Upper lobe of left lung (tissue), 6 donors: Measurements from ENCODE around the gene OBSCN. TPM values are rescaled to one million over a fixed set of nuclear protein-coding genes. Genes with fewer than 3 reads are reported as not detected.

Experiments
- ATAC-seq, 2 donors: fragments of 200-7000 bp; cut with Tn5 transposase; one replicate each; pipeline ENCODE4 v1.9.1; 2022; ENCODE audit warnings: mild to moderate bottlenecking in 2 of 2, moderate library complexity in 2 of 2; ENCODE audit not compliant: low FRiP score in 2 of 2
- DNase-seq, 2 donors: peaks; one replicate each; pipeline ENCODE4 v3.0.0-alpha.2; 2019 to 2020
- H3K27ac ChIP-seq, 4 donors: fragments of 200-600 bp; sonication (generic); one replicate each; pipeline ENCODE4 v1.5.1; 2016 to 2019
- H3K27me3 ChIP-seq, 4 donors: fragments of 200-600 bp; sonication (generic); one replicate each; pipeline ENCODE4 v1.5.1; 2017 to 2019
- H3K36me3 ChIP-seq, 4 donors: fragments of 200-600 bp; sonication (generic); one replicate each; pipeline ENCODE4 v1.5.1; 2016 to 2019
- H3K4me1 ChIP-seq, 4 donors: fragments of 200-600 bp; sonication (generic); one replicate each; pipeline ENCODE4 v1.5.1; 2018 to 2019
- H3K4me3 ChIP-seq, 4 donors: fragments of 200-600 bp; sonication (generic); one replicate each; pipeline ENCODE4 v1.5.1; 2017 to 2019; ENCODE audit warnings: mild to moderate bottlenecking in 2 of 4, moderate library complexity in 1 of 4
- H3K9me3 ChIP-seq, 4 donors: fragments of 200-600 bp; sonication (generic); one replicate each; pipeline ENCODE4 v1.5.1; 2018 to 2019
- EP300 ChIP-seq, 4 donors: sonication (generic); formaldehyde crosslinking; IDR thresholded peaks; one replicate each; pipeline ENCODE4 v1.5.1; 2017; ENCODE audit warnings: antibody characterized with exemption in 4 of 4, control low read depth in 2 of 4
- POLR2A ChIP-seq, 4 donors: fragments of 450-650 bp; IDR thresholded peaks; one replicate each; pipeline ENCODE4 v1.5.1; 2016 to 2017; ENCODE audit warnings: antibody characterized with exemption in 4 of 4, mild to moderate bottlenecking in 2 of 4
- POLR2AphosphoS5 ChIP-seq, 2 donors: sonication (generic); formaldehyde crosslinking; IDR thresholded peaks; one replicate each; pipeline ENCODE4 v1.5.1; 2017; ENCODE audit warnings: antibody characterized with exemption in 2 of 2
- WGBS, 2 donors: methylation state at CpG; one replicate each; pipeline ENCODE4 v1.1.5; 2017 to 2018; 5-methylcytosine and 5-hydroxymethylcytosine counted together
- total RNA-seq, 6 donors: library from RNA; depleted of rRNA in 4 of 6; stranded (reverse); fragments of >200 nt in 4 of 6; gene quantifications; one replicate each; pipeline versions ENCODE4 v1.1.0 to v1.2.1, GENCODE V29; 2016 to 2021
- TF ChIP-seq, protein P1 (sequence below), 6 experiments: fragments of 450-650 bp in 4 of 6; fragments of 200-600 bp in 2 of 6; sonication (generic) in 2 of 6; IDR thresholded peaks; one replicate each; pipeline ENCODE4 v1.5.1; 2016 to 2019; ENCODE audit warnings: antibody characterized with exemption in 6 of 6
- donor health status: DM: no; HTN: no; CAD: no; lungs with moderate emphysema.
- donor health status: DM: no; HTN: yes; CAD: no; lungs with severe emphysema.

Gene OBSCN
- total RNA-seq, 6 donors from 2014 or later, result 15.7 to 160 (median 47.0) TPM

DNA sequence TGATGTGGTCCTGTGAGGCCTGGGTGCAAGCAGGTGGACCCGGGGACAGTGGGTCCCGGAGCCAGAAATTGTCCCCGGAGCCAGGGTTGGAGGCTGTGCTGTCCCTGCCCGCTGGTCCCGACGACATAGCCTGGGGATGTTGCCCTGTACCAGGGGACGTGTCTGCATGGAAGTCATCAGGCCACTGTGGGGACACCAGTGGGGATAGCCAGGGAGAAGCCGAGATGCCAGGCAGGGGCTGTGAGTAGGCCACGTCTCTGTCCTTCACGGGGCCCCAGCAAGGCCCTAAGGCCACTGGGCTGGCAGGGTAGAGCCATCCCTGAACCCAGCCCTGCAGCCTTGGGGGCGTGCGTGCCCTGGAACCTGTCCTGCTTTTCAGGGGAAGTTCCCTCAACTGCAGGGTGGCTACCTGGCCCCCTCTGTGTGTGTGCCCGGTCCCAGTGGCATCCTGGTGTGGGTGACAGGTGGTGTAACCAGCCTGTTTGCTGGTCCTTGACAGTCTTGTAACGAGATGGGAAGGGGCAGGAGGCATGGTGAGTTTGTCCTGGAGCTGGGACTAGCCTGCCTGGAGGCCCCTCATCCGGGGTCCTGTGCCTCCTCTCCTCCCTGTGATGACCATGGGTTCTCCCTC, 73.2 kb downstream of the OBSCN start:
- DNase-seq, result peak; percentile 18 to 61
- no peaks in the 10 kb centered on the region for H3K9me3 ChIP-seq
- no peaks in the 10 kb centered on the region for H3K27me3 ChIP-seq
- H3K36me3 ChIP-seq, result peaks cover 0 to 66% (median 21%) of the 10 kb centered on the region in 4 donors
- ATAC-seq, result no peak
- H3K4me3 ChIP-seq, result no peak overlapping the region
- TF ChIP-seq POLR2A (IDR thresholded peaks at IDR 0.05), result no peak
- TF ChIP-seq POLR2AphosphoS5 (IDR thresholded peaks at IDR 0.05), result no peak
- TF ChIP-seq, protein P1, sequence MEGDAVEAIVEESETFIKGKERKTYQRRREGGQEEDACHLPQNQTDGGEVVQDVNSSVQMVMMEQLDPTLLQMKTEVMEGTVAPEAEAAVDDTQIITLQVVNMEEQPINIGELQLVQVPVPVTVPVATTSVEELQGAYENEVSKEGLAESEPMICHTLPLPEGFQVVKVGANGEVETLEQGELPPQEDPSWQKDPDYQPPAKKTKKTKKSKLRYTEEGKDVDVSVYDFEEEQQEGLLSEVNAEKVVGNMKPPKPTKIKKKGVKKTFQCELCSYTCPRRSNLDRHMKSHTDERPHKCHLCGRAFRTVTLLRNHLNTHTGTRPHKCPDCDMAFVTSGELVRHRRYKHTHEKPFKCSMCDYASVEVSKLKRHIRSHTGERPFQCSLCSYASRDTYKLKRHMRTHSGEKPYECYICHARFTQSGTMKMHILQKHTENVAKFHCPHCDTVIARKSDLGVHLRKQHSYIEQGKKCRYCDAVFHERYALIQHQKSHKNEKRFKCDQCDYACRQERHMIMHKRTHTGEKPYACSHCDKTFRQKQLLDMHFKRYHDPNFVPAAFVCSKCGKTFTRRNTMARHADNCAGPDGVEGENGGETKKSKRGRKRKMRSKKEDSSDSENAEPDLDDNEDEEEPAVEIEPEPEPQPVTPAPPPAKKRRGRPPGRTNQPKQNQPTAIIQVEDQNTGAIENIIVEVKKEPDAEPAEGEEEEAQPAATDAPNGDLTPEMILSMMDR (IDR thresholded peaks at IDR 0.05), result no peak
- TF ChIP-seq EP300 (IDR thresholded peaks at IDR 0.05), result no peak
- 96% methylated on average over 15 of the region's 15 CpGs; no CpG with 5 or more reads in 1 of the 2 donors for WGBS, 2 donors
- H3K27ac ChIP-seq, result no peak overlapping the region
- peaks cover 0 to 7% (median 4%) of the 10 kb centered on the region in 4 donors for H3K4me1 ChIP-seq

DNA sequence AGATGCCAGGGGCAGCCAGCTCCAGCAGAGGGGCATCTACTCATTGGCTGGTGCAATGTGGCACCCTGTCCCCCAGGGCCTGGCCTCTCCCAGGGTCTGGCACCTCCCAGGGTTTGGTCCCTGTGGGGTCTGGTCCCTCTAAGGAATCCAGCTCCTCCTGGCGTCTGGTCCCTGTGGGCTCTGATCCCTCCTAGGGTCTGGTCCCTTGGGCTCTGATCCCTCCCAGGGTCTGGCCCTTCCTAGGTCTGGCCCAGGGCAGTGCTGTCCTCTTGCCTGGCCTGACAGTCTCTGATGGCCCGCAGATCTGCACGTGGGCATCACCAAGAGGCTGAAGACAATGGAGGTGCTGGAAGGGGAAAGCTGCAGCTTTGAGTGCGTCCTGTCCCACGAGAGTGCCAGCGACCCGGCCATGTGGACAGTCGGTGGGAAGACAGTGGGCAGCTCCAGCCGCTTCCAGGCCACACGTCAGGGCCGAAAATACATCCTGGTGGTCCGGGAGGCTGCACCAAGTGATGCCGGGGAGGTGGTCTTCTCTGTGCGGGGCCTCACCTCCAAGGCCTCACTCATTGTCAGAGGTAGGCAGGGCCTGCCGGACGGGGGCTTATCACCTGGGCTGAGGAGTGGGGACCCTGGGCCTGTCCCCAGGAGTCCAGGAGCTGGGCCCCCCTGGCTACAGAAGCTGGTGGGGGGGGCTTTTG, 73.9 kb downstream of the OBSCN start:
- Histone ChIP-seq H3K36me3 (peaks cover 0 to 71% (median 25%) of the 10 kb centered on the region in 4 donors), H3K27me3 (no peaks in the 10 kb centered on the region), H3K4me3 (no peak overlapping the region), H3K9me3 (no peaks in the 10 kb centered on the region), H3K27ac (no peak overlapping the region), H3K4me1 (no peaks in the 10 kb centered on the region)
- WGBS, 2 donors, result 90 to 93% methylated on average over 13 to 16 of the region's 16 CpGs
- DNase-seq (peak; percentile 19 to 60), ATAC-seq (no peak)
- TF ChIP-seq EP300 (IDR thresholded peaks at IDR 0.05) (no peak), POLR2A (IDR thresholded peaks at IDR 0.05) (no peak), POLR2AphosphoS5 (IDR thresholded peaks at IDR 0.05) (no peak)
- TF ChIP-seq, protein P1 (IDR thresholded peaks at IDR 0.05), result no peak

DNA sequence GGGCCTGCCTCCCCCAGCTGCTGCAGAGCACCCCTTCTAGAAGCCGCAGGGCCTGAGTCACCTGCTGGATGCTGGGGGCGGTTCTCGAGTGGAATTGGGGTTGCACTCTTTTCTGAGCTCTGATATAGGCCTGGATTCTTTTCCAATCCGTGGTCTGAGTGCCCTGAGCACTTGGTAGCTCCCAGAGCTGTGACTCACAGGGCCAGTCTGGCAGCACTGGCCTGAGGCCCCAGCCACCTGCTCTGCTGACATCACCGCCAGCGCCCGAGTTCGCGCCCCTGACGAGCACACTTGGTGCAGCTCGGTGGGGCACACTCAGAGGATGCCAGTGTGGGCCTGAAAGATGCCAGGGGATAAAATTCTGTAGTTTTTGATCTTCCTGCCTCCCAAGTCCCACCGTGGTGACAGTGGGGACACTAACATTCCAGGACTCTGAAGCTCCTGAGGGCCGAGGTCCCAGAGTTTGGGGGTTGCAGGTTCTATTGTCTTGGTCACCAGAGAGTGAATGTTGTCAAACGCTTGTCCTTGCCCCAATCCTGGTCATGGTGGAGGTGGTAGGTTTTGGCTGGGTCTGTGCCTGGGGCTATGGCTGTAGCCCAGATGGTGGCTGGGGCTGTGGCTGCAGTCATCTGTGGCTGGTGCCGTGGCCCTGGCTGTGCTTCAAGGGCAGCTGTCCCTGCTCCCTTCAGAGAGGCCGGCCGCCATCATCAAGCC, 74.6 kb downstream of the OBSCN start:
- no peaks in the 10 kb centered on the region for H3K27me3 ChIP-seq
- TF ChIP-seq POLR2AphosphoS5 (IDR thresholded peaks at IDR 0.05) (no peak), EP300 (IDR thresholded peaks at IDR 0.05) (no peak), POLR2A (IDR thresholded peaks at IDR 0.05) (no peak)
- TF ChIP-seq, protein P1 (IDR thresholded peaks at IDR 0.05), result no peak
- H3K36me3 ChIP-seq, result peaks cover 0 to 71% (median 26%) of the 10 kb centered on the region in 4 donors
- H3K4me1 ChIP-seq, result no peaks in the 10 kb centered on the region
- WGBS, 2 donors, result 90 to 97% methylated on average over 5 to 17 of the region's 17 CpGs
- no peak overlapping the region for H3K27ac ChIP-seq
- no peak overlapping the region for H3K4me3 ChIP-seq
- no peaks in the 10 kb centered on the region for H3K9me3 ChIP-seq
- peak; percentile 18 to 58 for DNase-seq
- no peak for ATAC-seq

DNA sequence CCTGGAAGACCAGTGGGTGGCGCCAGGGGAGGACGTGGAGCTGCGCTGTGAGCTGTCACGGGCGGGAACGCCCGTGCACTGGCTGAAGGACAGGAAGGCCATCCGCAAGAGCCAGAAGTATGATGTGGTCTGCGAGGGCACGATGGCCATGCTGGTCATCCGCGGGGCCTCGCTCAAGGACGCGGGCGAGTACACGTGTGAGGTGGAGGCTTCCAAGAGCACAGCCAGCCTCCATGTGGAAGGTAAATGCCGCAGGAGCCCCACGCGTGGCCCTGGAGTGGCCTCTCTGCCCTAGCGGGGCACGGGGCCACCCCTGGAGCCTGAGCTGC, 75.2 kb downstream of the OBSCN start:
- ATAC-seq, result no peak
- Histone ChIP-seq H3K27me3 (no peaks in the 10 kb centered on the region), H3K4me1 (no peaks in the 10 kb centered on the region), H3K36me3 (peaks cover 0 to 76% (median 26%) of the 10 kb centered on the region in 4 donors), H3K4me3 (no peak overlapping the region), H3K9me3 (no peaks in the 10 kb centered on the region), H3K27ac (no peak overlapping the region)
- TF ChIP-seq POLR2AphosphoS5 (IDR thresholded peaks at IDR 0.05), result no peak
- no peak for TF ChIP-seq EP300 (IDR thresholded peaks at IDR 0.05)
- no peak for TF ChIP-seq POLR2A (IDR thresholded peaks at IDR 0.05)
- TF ChIP-seq, protein P1 (IDR thresholded peaks at IDR 0.05), result no peak
- peak; percentile 6 to 81 for DNase-seq
- WGBS, 2 donors, result 91% methylated on average over 12 of the region's 22 CpGs; no CpG with 5 or more reads in 1 of the 2 donors
